Esophagus muscularis mucosa (tissue), 3 donors: ENCODE results near the gene PTGES3.

Source experiments
- CTCF ChIP-seq, 3 experiments: fragments of 200-600 bp in 2 of 3; fragments of 450-650 bp in 1 of 3; sonication (generic) in 2 of 3; IDR thresholded peaks; one replicate each; pipeline ENCODE4 v1.5.1; 2017 to 2019; ENCODE audit warnings: antibody characterized with exemption in 3 of 3, mild to moderate bottlenecking in 2 of 3, moderate library complexity in 1 of 3
- POLR2A ChIP-seq: fragments of 450-650 bp; IDR thresholded peaks from one replicate; pipeline ENCODE4 v1.6.1; 2017; ENCODE audit warnings: antibody characterized with exemption, moderate library complexity, mild to moderate bottlenecking, low read depth

DNA sequence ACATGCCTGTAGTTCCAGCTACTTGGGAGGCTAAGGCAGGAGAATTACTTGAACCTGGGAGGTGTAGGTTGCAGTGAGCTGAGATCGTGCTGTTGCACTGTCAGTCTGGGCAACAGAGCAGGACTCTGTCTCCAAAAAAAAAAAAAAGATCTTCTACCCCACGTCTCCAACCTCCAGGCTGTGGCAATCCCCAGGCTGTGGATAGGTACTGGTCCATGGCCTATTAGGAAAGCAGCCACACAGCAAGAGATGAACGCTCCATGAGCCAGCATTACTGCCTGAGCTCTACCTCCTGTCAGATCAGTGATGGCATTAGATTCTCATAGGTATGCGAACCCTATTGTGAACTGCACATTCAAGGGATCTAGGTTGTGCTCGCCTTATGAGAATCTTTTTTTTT is 6.1 kb upstream of the PTGES3 start:
- TF ChIP-seq CTCF (IDR thresholded peaks at IDR 0.05) (no peak), POLR2A (no peak)
